Measurements from ENCODE around the gene SLIT1. TPM values are rescaled to one million over a fixed set of nuclear protein-coding genes. Genes with fewer than 3 reads are reported as not detected.

SLIT1 gene
- not detected in 2 replicates for total RNA-seq (2014; rRNA removed; shearing (Covaris generic))
- 0.04 TPM in 1 of 2 replicates, not detected in the other for polyA plus RNA-seq (2016; fragmentation: Nextera tagmentation; extraction: Ambion mirVana)

GRCh38 chr10:97185326-97186058 is at the start of gene SLIT1:
Gene SLIT1, minus strand, starts transcription at chr10:97185959. Its CDS starts 285 bp downstream, at chr10:97185674.
- Histone ChIP-seq H3K27me3 (replicated peaks; ENCODE audit: insufficient read depth) (peaks cover 41% of the 10 kb centered on the region), H3K9me3 (ENCODE audit: low read depth) (no peaks in the 10 kb centered on the region), H3F3A (ENCODE audit: insufficient read depth) (no peaks in the 10 kb centered on the region), H4K20me1 (ENCODE audit: insufficient read depth) (no peaks in the 10 kb centered on the region), H3K4me3 (no peak within 1 kb of the TSS), H3K4me1 (ENCODE audit: insufficient read depth) (no peaks in the 10 kb centered on the region), H3K79me2 (ENCODE audit: insufficient read depth) (no peaks in the 10 kb centered on the region), H3K9me2 (ENCODE audit: insufficient read depth) (no peaks in the 10 kb centered on the region), H3K36me3 (ENCODE audit: low read depth) (no peaks in the 10 kb centered on the region), H2AFZ (no peak within 1 kb of the TSS), H3K4me2 (ENCODE audit: unreplicated experiment) (no peak within 1 kb of the TSS), H3K9ac (no peak within 1 kb of the TSS), H3K27ac (no peak within 1 kb of the TSS)
- in situ Hi-C loops (cut with MboI) = no loop called here
- TF ChIP-seq EZH2phosphoT487 (IDR thresholded peaks at IDR 0.05; ENCODE audit: insufficient read depth, low read depth) = no peak
- no peak for TF ChIP-seq EZH2 (IDR thresholded peaks at IDR 0.05; ENCODE audit: insufficient read depth, poor library complexity, severe bottlenecking)
- 4 to 7% methylated on average over 49 to 59 of the region's 74 CpGs for WGBS, 2 experiments (ENCODE audit: low coverage in 1 of 2, low lambda C conversion rate in 2 of 2, missing lambda C conversion rate in 2 of 2)
- no peak for DNase-seq

- Histone ChIP-seq H3K27me3 (replicated peaks; ENCODE audit: insufficient read depth) (no peaks in the 10 kb centered on the region), H4K20me1 (ENCODE audit: insufficient read depth) (no peaks in the 10 kb centered on the region), H2AFZ (no peak overlapping the region), H3K9ac (no peak overlapping the region), H3K36me3 (ENCODE audit: low read depth) (no peaks in the 10 kb centered on the region), H3K4me3 (no peak overlapping the region), H3K9me3 (ENCODE audit: low read depth) (no peaks in the 10 kb centered on the region), H3K4me1 (ENCODE audit: insufficient read depth) (peaks cover 2% of the 10 kb centered on the region), H3K4me2 (ENCODE audit: unreplicated experiment) (no peak overlapping the region), H3K79me2 (ENCODE audit: insufficient read depth) (no peaks in the 10 kb centered on the region), H3F3A (ENCODE audit: insufficient read depth) (peaks cover 2% of the 10 kb centered on the region; the same call in 1 of the 2 replicates), H3K9me2 (ENCODE audit: insufficient read depth) (no peaks in the 10 kb centered on the region), H3K27ac (no peak overlapping the region)
- no peak for DNase-seq
- TF ChIP-seq EZH2phosphoT487 (IDR thresholded peaks at IDR 0.05; ENCODE audit: insufficient read depth, low read depth) (no peak), EZH2 (IDR thresholded peaks at IDR 0.05; ENCODE audit: insufficient read depth, poor library complexity, severe bottlenecking) (no peak)
- WGBS, 2 experiments (ENCODE audit: low coverage in 1 of 2, low lambda C conversion rate in 2 of 2, missing lambda C conversion rate in 2 of 2) = 94 to 95% methylated on average over 4 of the region's 4 CpGs
- in situ Hi-C loops (cut with MboI) = no loop called here
These were observed 49.6 kb upstream of the SLIT1 start for GRCh38 chr10:97235353-97235752.

DNA sequence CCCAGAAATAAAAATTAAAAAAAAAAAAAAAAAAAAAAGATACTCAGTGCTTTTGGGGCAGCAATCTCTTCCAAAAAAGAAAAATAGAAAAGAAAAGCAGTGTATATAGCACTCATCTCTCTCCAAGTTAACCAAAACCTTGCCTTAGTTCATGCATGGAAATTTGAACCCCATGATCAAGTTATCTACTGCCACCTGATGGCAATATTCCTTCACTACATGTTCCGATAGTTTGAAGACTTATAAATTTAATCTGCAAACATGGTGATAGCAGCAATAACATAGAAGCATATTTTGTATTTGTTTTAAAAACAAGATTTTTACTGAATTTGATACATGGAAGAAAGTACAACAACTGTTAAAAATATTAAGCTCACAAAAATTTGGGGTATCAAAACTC is 48.6 kb upstream of the SLIT1 start:
- Histone ChIP-seq H3K36me3 (ENCODE audit: low read depth) (no peaks in the 10 kb centered on the region), H3K79me2 (ENCODE audit: insufficient read depth) (no peaks in the 10 kb centered on the region), H3K4me2 (ENCODE audit: unreplicated experiment) (no peak overlapping the region), H4K20me1 (ENCODE audit: insufficient read depth) (no peaks in the 10 kb centered on the region), H3K4me3 (no peak overlapping the region), H2AFZ (no peak overlapping the region), H3F3A (ENCODE audit: insufficient read depth) (peaks cover 12% of the 10 kb centered on the region; the same call in 1 of the 2 replicates), H3K27me3 (replicated peaks; ENCODE audit: insufficient read depth) (no peaks in the 10 kb centered on the region), H3K4me1 (ENCODE audit: insufficient read depth) (peaks cover 12% of the 10 kb centered on the region), H3K9me2 (ENCODE audit: insufficient read depth) (no peaks in the 10 kb centered on the region), H3K9me3 (ENCODE audit: low read depth) (no peaks in the 10 kb centered on the region), H3K9ac (no peak overlapping the region), H3K27ac (no peak overlapping the region)
- peak; percentile 64 for DNase-seq
- WGBS, 2 experiments (ENCODE audit: low coverage in 1 of 2, low lambda C conversion rate in 2 of 2, missing lambda C conversion rate in 2 of 2) = 26 to 28% methylated on average over 1 of the region's 1 CpG
- TF ChIP-seq EZH2 (IDR thresholded peaks at IDR 0.05; ENCODE audit: insufficient read depth, poor library complexity, severe bottlenecking) (no peak), EZH2phosphoT487 (IDR thresholded peaks at IDR 0.05; ENCODE audit: insufficient read depth, low read depth) (no peak)
- in situ Hi-C loops (cut with MboI) = no loop called here

DNA sequence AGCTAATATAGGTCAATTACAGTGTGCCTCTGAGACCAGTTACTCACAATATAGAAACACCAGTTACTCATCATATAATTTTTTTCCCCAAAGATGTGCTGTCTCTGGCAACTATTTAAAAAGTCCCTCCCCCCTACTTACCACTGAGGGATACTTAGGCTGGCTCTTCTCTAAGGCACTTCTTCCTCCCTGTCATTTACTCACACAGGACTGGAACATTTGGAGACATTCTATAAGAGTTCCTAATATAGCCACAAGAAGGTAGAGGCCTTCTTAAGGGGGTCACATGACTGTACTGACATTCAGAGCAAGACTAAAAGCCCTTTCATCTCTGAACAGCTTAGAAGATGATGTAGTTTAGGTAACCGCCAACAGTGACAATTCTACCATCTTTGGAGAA is 44.4 kb upstream of the SLIT1 start:
- no peak overlapping the region for H3K9ac ChIP-seq
- peak; percentile 69 for DNase-seq
- H3K27me3 ChIP-seq (replicated peaks; ENCODE audit: insufficient read depth) = no peaks in the 10 kb centered on the region
- 97 to 100% methylated on average over 1 of the region's 1 CpG for WGBS, 2 experiments (ENCODE audit: low coverage in 1 of 2, low lambda C conversion rate in 2 of 2, missing lambda C conversion rate in 2 of 2)
- H3K4me1 ChIP-seq (ENCODE audit: insufficient read depth) = peaks cover 21% of the 10 kb centered on the region
- H3K4me3 ChIP-seq = no peak overlapping the region
- H3K36me3 ChIP-seq (ENCODE audit: low read depth) = no peaks in the 10 kb centered on the region
- peak overlapping the region; percentile 31; the same call in 1 of the 2 replicates for H3K27ac ChIP-seq
- no peaks in the 10 kb centered on the region for H3K79me2 ChIP-seq (ENCODE audit: insufficient read depth)
- no peaks in the 10 kb centered on the region for H3K9me2 ChIP-seq (ENCODE audit: insufficient read depth)
- H3K4me2 ChIP-seq (ENCODE audit: unreplicated experiment) = no peak overlapping the region
- no peaks in the 10 kb centered on the region for H3K9me3 ChIP-seq (ENCODE audit: low read depth)
- H3F3A ChIP-seq (ENCODE audit: insufficient read depth) = peaks cover 18% of the 10 kb centered on the region; the same call in 1 of the 2 replicates
- TF ChIP-seq EZH2phosphoT487 (IDR thresholded peaks at IDR 0.05; ENCODE audit: insufficient read depth, low read depth) (no peak), EZH2 (IDR thresholded peaks at IDR 0.05; ENCODE audit: insufficient read depth, poor library complexity, severe bottlenecking) (no peak)
- in situ Hi-C loops (cut with MboI) = no loop called here
- H4K20me1 ChIP-seq (ENCODE audit: insufficient read depth) = no peaks in the 10 kb centered on the region
- no peak overlapping the region for H2AFZ ChIP-seq

Measured in GM23248 (cell line).